Fibroblast of mammary gland (primary cell): ENCODE measurements around the gene PRDM11.

Experiments
- DNase-seq: peaks from one replicate; pipeline ENCODE4 v3.0.0-alpha.2; 2010; ENCODE audit warnings: low read depth
- H3K4me3 ChIP-seq: 2 replicates; pipeline ENCODE4 v1.5.1; 2011; ENCODE audit warnings: low read depth, mild to moderate bottlenecking, low read length, moderate library complexity; ENCODE audit not compliant: control insufficient read depth
- TF ChIP-seq, protein P1 (sequence below): conservative IDR thresholded peaks from 2 replicates; pipeline ENCODE4 v1.5.1; 2011; ENCODE audit warnings: low read depth, low read length, inconsistent platforms; ENCODE audit not compliant: control insufficient read depth, insufficient read depth

The PRDM11 gene

DNA sequence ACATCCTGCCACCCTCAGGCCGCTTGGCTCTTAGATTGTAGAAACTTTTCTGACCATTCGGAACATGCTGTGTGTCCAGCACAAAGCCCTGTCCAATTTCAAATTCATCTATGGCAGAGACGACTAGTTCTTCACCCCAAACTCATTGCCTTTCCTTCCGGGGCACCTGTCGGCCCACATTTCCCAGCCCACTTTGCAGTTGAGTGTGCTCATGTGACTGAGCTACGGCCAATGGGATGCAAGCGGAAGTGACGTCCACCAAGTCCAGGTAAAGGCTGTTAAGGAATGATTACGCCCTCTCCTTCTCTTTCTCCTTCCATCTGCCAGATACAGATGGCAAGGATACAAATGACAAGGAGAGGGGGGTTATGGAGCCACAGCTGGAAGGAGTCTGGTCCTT lies 107.2 kb downstream of the PRDM11 start:
- no peak for DNase-seq
- TF ChIP-seq, protein P1, sequence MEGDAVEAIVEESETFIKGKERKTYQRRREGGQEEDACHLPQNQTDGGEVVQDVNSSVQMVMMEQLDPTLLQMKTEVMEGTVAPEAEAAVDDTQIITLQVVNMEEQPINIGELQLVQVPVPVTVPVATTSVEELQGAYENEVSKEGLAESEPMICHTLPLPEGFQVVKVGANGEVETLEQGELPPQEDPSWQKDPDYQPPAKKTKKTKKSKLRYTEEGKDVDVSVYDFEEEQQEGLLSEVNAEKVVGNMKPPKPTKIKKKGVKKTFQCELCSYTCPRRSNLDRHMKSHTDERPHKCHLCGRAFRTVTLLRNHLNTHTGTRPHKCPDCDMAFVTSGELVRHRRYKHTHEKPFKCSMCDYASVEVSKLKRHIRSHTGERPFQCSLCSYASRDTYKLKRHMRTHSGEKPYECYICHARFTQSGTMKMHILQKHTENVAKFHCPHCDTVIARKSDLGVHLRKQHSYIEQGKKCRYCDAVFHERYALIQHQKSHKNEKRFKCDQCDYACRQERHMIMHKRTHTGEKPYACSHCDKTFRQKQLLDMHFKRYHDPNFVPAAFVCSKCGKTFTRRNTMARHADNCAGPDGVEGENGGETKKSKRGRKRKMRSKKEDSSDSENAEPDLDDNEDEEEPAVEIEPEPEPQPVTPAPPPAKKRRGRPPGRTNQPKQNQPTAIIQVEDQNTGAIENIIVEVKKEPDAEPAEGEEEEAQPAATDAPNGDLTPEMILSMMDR = no peak
- no peak overlapping the region for H3K4me3 ChIP-seq

DNA sequence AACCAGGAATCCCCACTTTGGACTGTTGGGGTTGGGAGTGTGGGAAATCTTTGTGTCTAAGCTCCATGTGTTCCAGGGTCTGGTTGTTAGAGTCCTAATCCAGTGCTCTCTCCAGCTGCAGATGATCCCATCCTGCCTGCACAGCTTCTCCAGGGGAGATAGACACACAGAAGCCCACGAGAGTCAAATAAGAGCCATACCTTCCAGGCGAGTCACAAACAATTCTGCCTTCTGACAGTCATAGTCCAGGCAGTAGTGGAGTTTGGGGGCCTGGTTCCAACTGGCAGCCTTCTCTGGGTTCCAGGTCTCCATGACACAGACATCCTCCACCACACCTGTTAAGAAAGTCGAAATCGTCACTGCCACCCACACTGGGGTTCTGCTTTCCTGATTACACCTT lies 107.6 kb downstream of the PRDM11 start:
- no peak for DNase-seq
- TF ChIP-seq, protein P1 = no peak

GRCh38 chr11:45258982-45259530 lies 112.6 kb downstream of the PRDM11 start:
- TF ChIP-seq, protein P1 = no peak
- H3K4me3 ChIP-seq = no peak overlapping the region
- no peak for DNase-seq

More for the DNA sequence above, 107.6 kb downstream of the PRDM11 start:
- H3K4me3 ChIP-seq = no peak overlapping the region

- peak; percentile 47 for DNase-seq
- TF ChIP-seq, protein P1 = no peak
Measured at GRCh38 chr11:45259592-45259991, 113.2 kb downstream of the PRDM11 start.

GRCh38 chr11:45260071-45260470 lies 113.6 kb downstream of the PRDM11 start:
- no peak overlapping the region for H3K4me3 ChIP-seq
- no peak for DNase-seq
- TF ChIP-seq, protein P1 = no peak

More at GRCh38 chr11:45259592-45259991, 113.2 kb downstream of the PRDM11 start:
- no peak overlapping the region for H3K4me3 ChIP-seq

- DNase-seq = no peak
- H3K4me3 ChIP-seq = no peak overlapping the region
- TF ChIP-seq, protein P1 = no peak
Measured at GRCh38 chr11:45262900-45263299, 116.5 kb downstream of the PRDM11 start.

- no peak overlapping the region for H3K4me3 ChIP-seq
- TF ChIP-seq, protein P1 = no peak
- no peak for DNase-seq
Measured at GRCh38 chr11:45263773-45264172, 117.3 kb downstream of the PRDM11 start.
